Right lobe of liver (tissue), 6 donors: ENCODE data around the gene BLOC1S2. TPM values are rescaled to one million over a fixed set of nuclear protein-coding genes. Genes with fewer than 3 reads are reported as not detected.
"Not testable (repeated sequence)": the region's sequence is repeated elsewhere in the genome, so short reads cannot be mapped to it uniquely, and the experiment has no call there.

ENCODE experiments used
- ATAC-seq, 4 donors: fragments of 200-7000 bp; cut with Tn5 transposase; one replicate each; pipeline ENCODE4 v1.9.1; 2020; ENCODE audit warnings: mild to moderate bottlenecking in 4 of 4, moderate library complexity in 4 of 4
- DNase-seq, 3 donors: peaks; one replicate each; pipeline ENCODE4 v3.0.0-alpha.2; 2020
- H3K27ac ChIP-seq, 3 donors: fragments of 200-600 bp; one replicate each; pipeline ENCODE4 v1.8.0; 2022
- H3K27me3 ChIP-seq, 2 donors: fragments of 200-600 bp; one replicate each; pipeline ENCODE4 v1.8.0; 2022
- H3K36me3 ChIP-seq, 4 donors: fragments of 200-600 bp; sonication (generic) in 1 of 4; one replicate each; pipeline versions ENCODE4 v1.5.1 to v1.8.0; 2017 to 2022; ENCODE audit warnings: control low read depth in 1 of 4
- H3K4me1 ChIP-seq, 4 donors: fragments of 200-600 bp; sonication (generic) in 1 of 4; one replicate each; pipeline versions ENCODE4 v1.5.1 to v1.8.0; 2017 to 2022; ENCODE audit warnings: control low read depth in 1 of 4
- H3K4me3 ChIP-seq, 3 donors: fragments of 200-600 bp; one replicate each; pipeline ENCODE4 v1.8.0; 2022
- H3K9me3 ChIP-seq, 4 donors: fragments of 200-600 bp; sonication (generic) in 1 of 4; one replicate each; pipeline versions ENCODE4 v1.5.1 to v1.8.0; 2017 to 2022; ENCODE audit warnings: control low read depth in 1 of 4
- CTCF ChIP-seq, 4 donors: fragments of 200-600 bp in 3 of 4; fragments of 450-650 bp in 1 of 4; IDR thresholded peaks; one replicate each; pipeline versions ENCODE4 v1.5.1 to v1.8.0; 2016 to 2022; ENCODE audit warnings: antibody characterized with exemption in 4 of 4, mild to moderate bottlenecking in 2 of 4
- POLR2A ChIP-seq: fragments of 450-650 bp; IDR thresholded peaks from one replicate; pipeline ENCODE4 v1.6.1; 2017; ENCODE audit warnings: antibody characterized with exemption, mild to moderate bottlenecking
- WGBS: methylation state at CpG from one replicate; pipeline ENCODE4 v1.1.6; 2018; ENCODE audit warnings: low coverage, low lambda C conversion rate; ENCODE audit not compliant: insufficient coverage; ENCODE audit errors: missing lambda C conversion rate; 5-methylcytosine and 5-hydroxymethylcytosine counted together
- intact Hi-C, 2 donors: fragments of 100-400 bp; cut with DNase I; formaldehyde crosslinking; loops; one replicate each; pipeline versions ENCODE4 v1.11.2 to v1.14.1; 2022
- total RNA-seq, 6 experiments: library from RNA; depleted of rRNA in 2 of 6; stranded (reverse); fragments of >200 nt in 2 of 6; fragmentation: NEBNext Ultra II Directional in 3 of 6; extraction: Animal tissue kit (Norgen Biotek cat#: 25700) in 3 of 6; gene quantifications; one replicate each; pipeline versions ENCODE4 v1.1.0 to v1.2.4, GENCODE V29; 2016 to 2023
- donor health status: DM: no; HTN: yes; CAD: no.
- donor health status: DM: no; HTN: no; CAD: no.
- donor health status: DM: no; HTN: no; CAD: no.
- donor health status: DM: no; HTN: yes; CAD: no.
- donor health status: DM: no; HTN: yes; CAD: no.

The BLOC1S2 gene
- total RNA-seq, 6 experiments from 2014 or later: 13.7 to 26.4 (median 22.0) TPM

- ATAC-seq (no peak), DNase-seq (no peak)
- TF ChIP-seq POLR2A (no peak), CTCF (IDR thresholded peaks at IDR 0.05) (no peak)
- no peaks in the 10 kb centered on the region for H3K27me3 ChIP-seq
- H3K4me1 ChIP-seq: no peaks in the 10 kb centered on the region
- intact Hi-C loops: no loop called here
- no peak overlapping the region for H3K4me3 ChIP-seq
- H3K36me3 ChIP-seq: no peaks in the 10 kb centered on the region
- no peak overlapping the region for H3K27ac ChIP-seq
- no peaks in the 10 kb centered on the region for H3K9me3 ChIP-seq
- WGBS: 50% methylated on average over 4 of the region's 4 CpGs
These were observed 24.8 kb upstream of the BLOC1S2 start for GRCh38 chr10:100311298-100311697.

DNA sequence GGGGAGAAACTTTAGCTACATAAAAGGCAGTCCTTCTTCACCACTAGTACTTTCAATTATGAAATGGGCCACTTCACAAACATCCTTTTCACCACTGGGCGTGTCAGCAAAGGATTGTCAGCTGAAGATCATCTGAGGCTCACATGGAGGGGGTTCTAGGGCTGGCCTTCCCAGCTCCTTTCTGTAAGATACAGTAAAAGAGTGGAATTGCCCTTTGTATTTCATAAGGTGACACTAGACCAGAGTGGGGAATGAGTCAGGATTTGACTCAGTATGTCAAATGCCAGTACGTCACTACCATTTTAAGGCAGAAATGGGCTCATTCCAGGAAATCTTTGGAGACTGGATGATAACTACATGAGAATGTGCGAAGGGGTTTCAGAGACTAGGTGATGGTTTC lies 21.2 kb upstream of the BLOC1S2 start:
- Histone ChIP-seq H3K9me3 (no peaks in the 10 kb centered on the region), H3K27ac (no peak overlapping the region), H3K4me3 (no peak overlapping the region), H3K4me1 (no peaks in the 10 kb centered on the region), H3K27me3 (no peaks in the 10 kb centered on the region), H3K36me3 (no peaks in the 10 kb centered on the region)
- ATAC-seq: no peak
- no peak for DNase-seq
- intact Hi-C loops: no loop called here
- no peak for TF ChIP-seq CTCF (IDR thresholded peaks at IDR 0.05)
- TF ChIP-seq POLR2A: no peak
- 82% methylated on average over 3 of the region's 3 CpGs for WGBS

DNA sequence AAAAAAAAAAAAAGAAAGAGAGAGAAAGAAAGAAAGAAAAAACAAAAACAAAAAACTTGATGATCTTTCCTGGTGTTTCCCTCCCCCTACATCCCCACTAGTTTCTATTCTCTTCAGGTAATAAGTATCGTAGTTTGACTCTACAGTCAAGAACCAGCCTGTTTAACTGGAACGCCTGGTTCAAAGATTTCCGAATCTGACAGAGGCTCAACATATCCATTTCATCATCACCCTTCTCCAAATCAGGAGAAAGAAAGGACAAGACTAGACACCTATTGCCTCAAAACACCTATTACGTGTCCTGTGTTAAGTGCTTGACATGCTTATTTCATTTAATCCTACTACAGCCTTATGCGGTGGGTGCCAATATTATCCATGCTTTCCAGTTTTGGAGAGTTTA lies 20.4 kb upstream of the BLOC1S2 start:
- H3K27ac ChIP-seq: no peak overlapping the region
- 97% methylated on average over 5 of the region's 5 CpGs for WGBS

DNA sequence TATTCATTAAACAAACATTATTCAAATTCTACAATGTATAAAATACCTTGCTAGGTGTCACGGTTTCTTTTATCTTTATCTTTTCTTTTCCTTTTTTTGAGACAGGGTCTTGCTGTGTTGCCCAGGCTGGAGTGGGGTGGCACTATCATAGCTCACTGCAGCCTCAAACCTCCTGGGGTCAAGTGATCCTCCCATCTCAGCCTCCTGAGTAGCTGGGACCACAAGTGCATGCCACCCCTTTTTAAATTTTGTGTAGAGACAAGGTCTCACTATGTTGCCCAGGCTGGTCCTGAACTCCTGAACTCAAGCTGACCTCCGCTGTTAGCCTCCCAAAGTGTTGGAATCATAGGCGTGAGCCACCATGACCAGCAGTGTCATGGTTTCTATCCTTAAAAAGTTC lies 17.9 kb upstream of the BLOC1S2 start:
- H3K4me3 ChIP-seq: no peak overlapping the region
- no peak overlapping the region for H3K27ac ChIP-seq
- no peaks in the 10 kb centered on the region for H3K36me3 ChIP-seq
- DNase-seq (no peak), ATAC-seq (no peak)
- H3K4me1 ChIP-seq: peaks cover 0 to 8% (median 0%) of the 10 kb centered on the region in 4 donors
- intact Hi-C loops: no loop called here
- WGBS: 76% methylated on average over 3 of the region's 3 CpGs
- no peaks in the 10 kb centered on the region for H3K27me3 ChIP-seq
- no peak for TF ChIP-seq CTCF (IDR thresholded peaks at IDR 0.05)
- no peak for TF ChIP-seq POLR2A
- H3K9me3 ChIP-seq: no peaks in the 10 kb centered on the region

More for the DNA sequence above, 20.4 kb upstream of the BLOC1S2 start:
- H3K9me3 ChIP-seq: no peaks in the 10 kb centered on the region
- intact Hi-C loops: no loop called here
- no peaks in the 10 kb centered on the region for H3K27me3 ChIP-seq
- H3K4me3 ChIP-seq: no peak overlapping the region
- DNase-seq (no peak), ATAC-seq (no peak)
- no peaks in the 10 kb centered on the region for H3K4me1 ChIP-seq
- H3K36me3 ChIP-seq: no peaks in the 10 kb centered on the region
- TF ChIP-seq POLR2A (no peak), CTCF (IDR thresholded peaks at IDR 0.05) (no peak)

GRCh38 chr10:100303724-100304319 lies 17.3 kb upstream of the BLOC1S2 start:
- Histone ChIP-seq H3K36me3 (no peaks in the 10 kb centered on the region), H3K27me3 (no peaks in the 10 kb centered on the region), H3K27ac (no peak overlapping the region), H3K4me3 (no peak overlapping the region), H3K4me1 (peaks cover 0 to 14% (median 0%) of the 10 kb centered on the region in 4 donors), H3K9me3 (no peaks in the 10 kb centered on the region)
- WGBS: 18% methylated on average over 7 of the region's 7 CpGs
- ATAC-seq (peak; percentile 66 to 82 (median 76)), DNase-seq (no peak)
- no peak for TF ChIP-seq POLR2A
- peak; percentile 60 to 65 (median 62) for TF ChIP-seq CTCF (IDR thresholded peaks at IDR 0.05)
- intact Hi-C loops: no loop called here

GRCh38 chr10:100301123-100301522 lies 14.6 kb upstream of the BLOC1S2 start:
- intact Hi-C loops, H3K9me3 ChIP-seq, DNase-seq, H3K27me3 ChIP-seq, H3K36me3 ChIP-seq, ATAC-seq, H3K27ac ChIP-seq, H3K4me3 ChIP-seq: not testable (repeated sequence)
- peaks cover 0 to 14% (median 0%) of the 10 kb centered on the region in 4 donors for H3K4me1 ChIP-seq
- WGBS: 71% methylated on average over 5 of the region's 5 CpGs
